ENCODE data around the gene SNX1. TPM values are rescaled to one million over a fixed set of nuclear protein-coding genes. Genes with fewer than 3 reads are reported as not detected.
A peak's percentile ranks its signal among the peaks of the same experiment; 100 is the strongest.

SNX1 gene
- total and polyA plus RNA-seq, 2 experiments from 2014 or later, result 36.5 to 36.9 TPM

DNA sequence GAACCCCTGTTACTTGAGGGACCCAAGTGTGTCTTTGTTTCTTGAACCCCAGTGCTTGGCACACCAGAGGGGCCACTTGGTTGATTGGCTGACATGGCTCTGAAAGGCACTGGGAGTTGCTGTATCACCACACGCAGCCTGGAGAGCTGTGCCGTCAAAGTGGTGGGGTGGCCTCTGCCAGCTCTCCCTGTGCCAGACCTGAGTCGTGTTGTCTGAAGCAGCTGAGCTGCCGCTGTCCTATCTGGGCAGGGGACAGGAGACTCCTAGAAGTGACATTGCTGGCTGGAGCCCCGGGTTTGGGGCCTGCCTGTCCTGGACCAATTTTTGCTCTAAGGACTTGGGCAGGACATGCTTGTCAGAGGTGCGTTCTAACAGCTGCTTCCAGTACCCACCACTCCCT is 50.3 kb downstream of the SNX1 start:
- DNase-seq (ENCODE audit: low read depth in 1 of 2, low spot score in 1 of 2), result no peak
- Histone ChIP-seq H3K36me3 (peaks cover 8% of the 10 kb centered on the region), H3K4me3 (no peak overlapping the region), H3K27me3 (no peaks in the 10 kb centered on the region), H3K9me3 (ENCODE audit: low read depth) (no peaks in the 10 kb centered on the region), H3K4me1 (ENCODE audit: low read depth) (peaks cover 17% of the 10 kb centered on the region), H3K27ac (peak overlapping the region; percentile 55)
- no peak for TF ChIP-seq CTCF (IDR thresholded peaks at IDR 0.05; ENCODE audit: low read depth, low read length)

DNA sequence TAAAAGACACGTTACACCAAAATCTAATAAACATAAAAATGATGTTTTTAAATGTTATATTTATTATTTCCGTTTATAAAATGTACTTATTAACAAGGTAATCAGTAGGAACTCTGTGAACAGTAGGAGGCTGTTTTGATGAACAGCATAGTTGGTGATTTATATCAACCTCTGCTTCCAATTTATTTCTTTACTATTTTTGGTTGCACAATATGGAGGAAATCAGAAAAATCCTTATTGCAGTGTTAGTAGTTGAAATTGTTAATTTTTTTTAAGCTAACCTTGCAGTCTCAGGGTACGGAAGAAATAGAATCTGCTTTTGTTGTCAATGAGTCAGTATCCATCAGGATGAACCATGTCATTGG is 50.7 kb downstream of the SNX1 start:
- no peak for DNase-seq (ENCODE audit: low read depth in 1 of 2, low spot score in 1 of 2)

DNA sequence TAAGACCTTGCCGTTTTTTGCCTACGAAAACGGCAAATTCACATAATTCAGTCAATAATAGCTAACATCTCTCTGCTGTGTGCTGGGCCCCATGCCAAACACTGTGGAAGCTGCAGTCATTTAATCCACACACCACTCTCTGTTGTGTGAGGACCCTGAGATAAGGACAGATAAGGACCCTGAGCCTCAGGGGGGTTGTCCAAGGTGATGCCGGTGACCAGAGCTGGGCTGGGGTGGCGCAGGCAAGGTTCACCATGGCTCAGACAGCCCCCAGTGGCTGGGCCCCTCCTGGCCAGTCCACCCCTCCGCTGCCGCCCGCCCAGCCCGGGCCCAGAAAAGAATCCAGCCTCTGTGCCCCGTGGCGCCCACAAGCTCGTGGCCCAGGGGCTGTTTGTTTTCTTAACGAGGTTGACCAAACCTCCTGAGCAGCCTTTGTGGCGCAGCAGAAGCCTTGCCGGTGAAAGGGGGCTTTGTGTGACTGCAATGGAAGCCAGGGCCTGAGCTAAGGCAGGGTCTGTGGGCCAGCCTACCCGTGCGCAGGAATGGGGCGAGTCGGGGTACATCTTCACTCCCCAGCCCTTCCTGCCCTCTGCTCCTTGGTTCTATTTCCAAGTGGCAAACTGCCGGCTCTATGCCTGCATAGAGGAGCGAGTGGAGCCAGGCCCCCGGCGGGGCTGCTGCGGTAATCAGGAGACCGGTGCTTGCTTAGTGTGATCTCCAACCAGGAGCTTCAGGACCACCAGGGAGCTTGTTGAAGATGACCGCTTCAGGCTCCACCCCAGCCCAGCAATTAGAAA is 51.3 kb downstream of the SNX1 start:
- H3K4me1 ChIP-seq (ENCODE audit: low read depth), result peaks cover 17% of the 10 kb centered on the region
- no peak for TF ChIP-seq CTCF (IDR thresholded peaks at IDR 0.05; ENCODE audit: low read depth, low read length)
- H3K27ac ChIP-seq, result peak overlapping the region; percentile 44
- H3K27me3 ChIP-seq, result peaks cover 6% of the 10 kb centered on the region
- peak; percentile 39 to 58 for DNase-seq (ENCODE audit: low read depth in 1 of 2, low spot score in 1 of 2)
- H3K36me3 ChIP-seq, result peaks cover 8% of the 10 kb centered on the region
- no peaks in the 10 kb centered on the region for H3K9me3 ChIP-seq (ENCODE audit: low read depth)
- H3K4me3 ChIP-seq, result no peak overlapping the region

More for the DNA sequence above, 50.7 kb downstream of the SNX1 start:
- H3K27ac ChIP-seq, result peak overlapping the region; percentile 55
- no peak overlapping the region for H3K4me3 ChIP-seq
- no peaks in the 10 kb centered on the region for H3K9me3 ChIP-seq (ENCODE audit: low read depth)
- no peak for TF ChIP-seq CTCF (IDR thresholded peaks at IDR 0.05; ENCODE audit: low read depth, low read length)
- no peaks in the 10 kb centered on the region for H3K27me3 ChIP-seq
- H3K4me1 ChIP-seq (ENCODE audit: low read depth), result peaks cover 17% of the 10 kb centered on the region
- H3K36me3 ChIP-seq, result peaks cover 8% of the 10 kb centered on the region

DNA sequence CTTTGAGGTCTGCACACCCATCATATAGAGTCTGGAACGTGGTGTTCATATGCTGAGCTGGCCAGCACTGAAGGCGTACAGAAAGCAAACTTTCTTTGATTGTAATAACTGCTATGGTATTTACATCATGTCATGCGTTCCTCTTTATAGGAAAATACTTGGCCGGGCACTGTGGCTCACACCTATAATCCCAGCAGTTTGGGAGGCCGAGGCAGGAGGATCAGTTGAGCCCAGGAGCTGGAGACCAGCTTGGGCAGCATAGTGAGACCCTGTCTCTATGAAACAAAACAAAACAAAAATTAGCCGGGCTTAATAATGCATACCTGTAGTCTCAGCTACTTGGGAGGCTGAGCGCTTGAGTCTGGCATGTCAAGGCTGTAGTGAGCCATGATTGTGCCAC is 52.4 kb downstream of the SNX1 start:
- Histone ChIP-seq H3K27ac (no peak overlapping the region), H3K27me3 (peaks cover 16% of the 10 kb centered on the region), H3K4me3 (no peak overlapping the region), H3K9me3 (ENCODE audit: low read depth) (no peaks in the 10 kb centered on the region), H3K36me3 (peaks cover 8% of the 10 kb centered on the region), H3K4me1 (ENCODE audit: low read depth) (peaks cover 17% of the 10 kb centered on the region)
- TF ChIP-seq CTCF (IDR thresholded peaks at IDR 0.05; ENCODE audit: low read depth, low read length), result no peak
- no peak for DNase-seq (ENCODE audit: low read depth in 1 of 2, low spot score in 1 of 2)

DNA sequence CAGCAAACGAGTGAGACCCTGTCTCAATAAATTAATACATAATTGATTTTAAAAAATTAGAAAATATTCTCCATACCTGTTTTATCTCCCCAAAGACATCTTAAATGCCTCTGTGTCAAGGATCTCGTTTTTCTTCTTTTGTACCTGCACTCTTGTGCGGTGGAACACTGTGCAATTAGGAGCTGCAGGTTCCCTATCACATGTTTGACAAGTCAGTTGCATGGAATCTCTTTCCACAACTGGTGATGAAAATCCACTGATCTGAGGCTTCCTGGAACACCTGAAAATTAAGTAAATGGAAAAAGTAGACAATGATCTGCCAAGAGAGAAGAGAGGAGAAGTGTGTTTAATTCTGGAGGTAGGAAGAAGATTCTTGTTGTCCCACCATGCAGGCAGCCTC is 52.8 kb downstream of the SNX1 start:
- H3K4me1 ChIP-seq (ENCODE audit: low read depth), result peaks cover 17% of the 10 kb centered on the region
- no peaks in the 10 kb centered on the region for H3K9me3 ChIP-seq (ENCODE audit: low read depth)
- no peak overlapping the region for H3K27ac ChIP-seq
- H3K4me3 ChIP-seq, result no peak overlapping the region
- TF ChIP-seq CTCF (IDR thresholded peaks at IDR 0.05; ENCODE audit: low read depth, low read length), result no peak
- DNase-seq (ENCODE audit: low read depth in 1 of 2, low spot score in 1 of 2), result no peak
- H3K36me3 ChIP-seq, result peaks cover 5% of the 10 kb centered on the region
- H3K27me3 ChIP-seq, result peaks cover 18% of the 10 kb centered on the region

Measured in cardiac muscle cell (in vitro differentiated cells and primary cell).